Peyer's patch (tissue), 4 donors: ENCODE results near the gene SLC6A2.

Source experiments
- CTCF ChIP-seq, 6 experiments: fragments of 450-650 bp in 4 of 6; fragments of 200-600 bp in 2 of 6; sonication (generic) in 1 of 6; IDR thresholded peaks; one replicate each; pipeline ENCODE4 v1.5.1; 2017 to 2019; ENCODE audit warnings: antibody characterized with exemption in 6 of 6, mild to moderate bottlenecking in 3 of 6, moderate library complexity in 1 of 6
- POLR2A ChIP-seq, 2 donors: fragments of 450-650 bp; IDR thresholded peaks; one replicate each; pipeline ENCODE4 v1.5.1; 2017; ENCODE audit warnings: antibody characterized with exemption in 2 of 2, mild to moderate bottlenecking in 2 of 2, moderate library complexity in 2 of 2

GRCh38 chr16:55630774-55631173 is 25.0 kb upstream of the SLC6A2 start:
- TF ChIP-seq POLR2A (IDR thresholded peaks at IDR 0.05) (no peak), CTCF (IDR thresholded peaks at IDR 0.05) (no peak)
